ENCODE data around the gene PDE4C.

The PDE4C gene

GRCh38 chr19:18194554-18195238 is 31.5 kb downstream of the PDE4C start:
- DNase-seq = peak; percentile 39

- no peak for DNase-seq
Measured at GRCh38 chr19:18194181-18194530, 32.1 kb downstream of the PDE4C start.

GRCh38 chr19:18193388-18194180 is 32.7 kb downstream of the PDE4C start:
- no peak for DNase-seq

- peak; percentile 95 for DNase-seq
Measured at GRCh38 chr19:18192673-18193387, 33.4 kb downstream of the PDE4C start, which contains the start of gene MPV17L2. Gene MPV17L2 (plus strand): TSS chr19:18193218. CDS start chr19:18193282, 64 bp downstream.

GRCh38 chr19:18191640-18192062 is 34.6 kb downstream of the PDE4C start:
- no peak for DNase-seq

GRCh38 chr19:18190278-18190677 is 36.0 kb downstream of the PDE4C start:
- DNase-seq = no peak

GRCh38 chr19:18185538-18185937 is 40.7 kb downstream of the PDE4C start:
- DNase-seq = no peak

- DNase-seq = no peak
Measured at GRCh38 chr19:18183529-18183928, 42.7 kb downstream of the PDE4C start.

GRCh38 chr19:18179957-18180356 is 46.3 kb downstream of the PDE4C start:
- no peak for DNase-seq

- no peak for DNase-seq
Measured at GRCh38 chr19:18176367-18177310, 49.6 kb downstream of the PDE4C start.

- DNase-seq = no peak
Measured at GRCh38 chr19:18174983-18175382, 51.3 kb downstream of the PDE4C start.
